Gastroesophageal sphincter (tissue), 4 donors: ENCODE results near the gene BCL11A. TPM values are rescaled to one million over a fixed set of nuclear protein-coding genes. Genes with fewer than 3 reads are reported as not detected.

ENCODE experiments used
- ATAC-seq: fragments of 150-250 bp; one replicate; pipeline ENCODE4 v1.9.1; 2016; ENCODE audit warnings: mild to moderate bottlenecking, moderate library complexity
- H3K27ac ChIP-seq, 4 donors: fragments of 200-600 bp; sonication (generic) in 3 of 4; 1 replicate in 3 of 4; 2 replicates in 1 of 4; pipeline ENCODE4 v1.5.1; 2016 to 2019
- H3K27me3 ChIP-seq: fragments of 200-600 bp; sonication (generic); one replicate; pipeline ENCODE4 v1.5.1; 2019
- H3K36me3 ChIP-seq, 2 donors: fragments of 200-600 bp; sonication (generic); one replicate each; pipeline ENCODE4 v1.5.1; 2019; ENCODE audit warnings: control low read depth in 1 of 2
- H3K4me1 ChIP-seq, 3 donors: fragments of 200-600 bp; sonication (generic); 1 replicate in 2 of 3; 2 replicates in 1 of 3; pipeline ENCODE4 v1.5.1; 2016 to 2019; ENCODE audit warnings: control low read depth in 2 of 3
- H3K4me3 ChIP-seq, 2 donors: fragments of 200-600 bp; sonication (generic); one replicate each; pipeline ENCODE4 v1.5.1; 2019; ENCODE audit warnings: mild to moderate bottlenecking in 1 of 2, moderate library complexity in 1 of 2
- H3K9me3 ChIP-seq, 3 donors: fragments of 200-600 bp; sonication (generic); one replicate each; pipeline ENCODE4 v1.5.1; 2017 to 2019; ENCODE audit warnings: control low read depth in 2 of 3
- EP300 ChIP-seq: sonication (generic); formaldehyde crosslinking; IDR thresholded peaks from one replicate; pipeline ENCODE4 v1.6.1; 2017; ENCODE audit warnings: antibody characterized with exemption, mild to moderate bottlenecking
- POLR2A ChIP-seq, 2 donors: fragments of 450-650 bp; IDR thresholded peaks; one replicate each; pipeline ENCODE4 v1.6.1; 2017; ENCODE audit warnings: antibody characterized with exemption in 2 of 2, mild to moderate bottlenecking in 2 of 2, moderate library complexity in 1 of 2
- POLR2AphosphoS5 ChIP-seq: sonication (generic); formaldehyde crosslinking; IDR thresholded peaks from one replicate; pipeline ENCODE4 v1.6.1; 2017; ENCODE audit warnings: antibody characterized with exemption
- WGBS, 2 donors: methylation state at CpG; one replicate each; pipeline ENCODE4 v1.1.5; 2018; ENCODE audit warnings: low coverage in 1 of 2; 5-methylcytosine and 5-hydroxymethylcytosine counted together
- total RNA-seq, 4 donors: library from RNA; depleted of rRNA; stranded (reverse); fragments of >200 nt; gene quantifications; one replicate each; pipeline ENCODE4 v1.1.0, GENCODE V29; 2016
- TF ChIP-seq, protein P1 (sequence below), 4 experiments: fragments of 200-600 bp in 2 of 4; fragments of 450-650 bp in 2 of 4; sonication (generic) in 1 of 4; IDR thresholded peaks; one replicate each; pipeline ENCODE4 v1.5.1; 2017 to 2019; ENCODE audit warnings: antibody characterized with exemption in 4 of 4, mild to moderate bottlenecking in 2 of 4, moderate library complexity in 2 of 4

BCL11A gene
- total RNA-seq, 4 donors from 2014 or later = 3.6 to 10.6 (median 8.1) TPM

DNA sequence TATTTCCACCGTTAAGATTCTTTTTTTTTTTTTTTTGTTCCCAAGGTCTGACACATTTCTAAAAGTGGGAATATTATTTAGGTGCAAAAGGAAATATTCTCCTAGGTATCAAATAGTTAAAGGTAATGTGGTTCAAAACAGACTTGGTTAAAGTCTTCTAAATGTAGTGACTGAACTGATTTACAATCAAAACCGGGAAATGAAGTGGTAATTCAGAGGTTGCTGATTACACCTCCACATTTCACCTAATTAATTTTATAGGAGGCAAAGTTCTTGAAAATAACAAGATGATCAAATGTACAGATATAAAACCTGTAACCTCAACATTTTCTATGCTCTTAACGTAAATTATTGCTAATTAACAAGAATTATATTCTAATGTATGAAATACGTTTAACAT, 5.1 kb downstream of the BCL11A start:
- H3K9me3 ChIP-seq = no peaks in the 10 kb centered on the region
- H3K27ac ChIP-seq = peak overlapping the region in 3 of 4 donors; percentile 79 to 82 (median 81)
- 48 to 62% methylated on average over 4 of the region's 4 CpGs for WGBS, 2 donors
- H3K36me3 ChIP-seq = no peaks in the 10 kb centered on the region
- no peak for ATAC-seq
- H3K4me3 ChIP-seq = no peak overlapping the region
- H3K4me1 ChIP-seq = peaks cover 0 to 69% (median 28%) of the 10 kb centered on the region in 3 donors
- peaks cover 97% of the 10 kb centered on the region for H3K27me3 ChIP-seq
- TF ChIP-seq EP300 (no peak), POLR2A (IDR thresholded peaks at IDR 0.05) (no peak), POLR2AphosphoS5 (no peak)
- TF ChIP-seq, protein P1, sequence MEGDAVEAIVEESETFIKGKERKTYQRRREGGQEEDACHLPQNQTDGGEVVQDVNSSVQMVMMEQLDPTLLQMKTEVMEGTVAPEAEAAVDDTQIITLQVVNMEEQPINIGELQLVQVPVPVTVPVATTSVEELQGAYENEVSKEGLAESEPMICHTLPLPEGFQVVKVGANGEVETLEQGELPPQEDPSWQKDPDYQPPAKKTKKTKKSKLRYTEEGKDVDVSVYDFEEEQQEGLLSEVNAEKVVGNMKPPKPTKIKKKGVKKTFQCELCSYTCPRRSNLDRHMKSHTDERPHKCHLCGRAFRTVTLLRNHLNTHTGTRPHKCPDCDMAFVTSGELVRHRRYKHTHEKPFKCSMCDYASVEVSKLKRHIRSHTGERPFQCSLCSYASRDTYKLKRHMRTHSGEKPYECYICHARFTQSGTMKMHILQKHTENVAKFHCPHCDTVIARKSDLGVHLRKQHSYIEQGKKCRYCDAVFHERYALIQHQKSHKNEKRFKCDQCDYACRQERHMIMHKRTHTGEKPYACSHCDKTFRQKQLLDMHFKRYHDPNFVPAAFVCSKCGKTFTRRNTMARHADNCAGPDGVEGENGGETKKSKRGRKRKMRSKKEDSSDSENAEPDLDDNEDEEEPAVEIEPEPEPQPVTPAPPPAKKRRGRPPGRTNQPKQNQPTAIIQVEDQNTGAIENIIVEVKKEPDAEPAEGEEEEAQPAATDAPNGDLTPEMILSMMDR (IDR thresholded peaks at IDR 0.05) = no peak

DNA sequence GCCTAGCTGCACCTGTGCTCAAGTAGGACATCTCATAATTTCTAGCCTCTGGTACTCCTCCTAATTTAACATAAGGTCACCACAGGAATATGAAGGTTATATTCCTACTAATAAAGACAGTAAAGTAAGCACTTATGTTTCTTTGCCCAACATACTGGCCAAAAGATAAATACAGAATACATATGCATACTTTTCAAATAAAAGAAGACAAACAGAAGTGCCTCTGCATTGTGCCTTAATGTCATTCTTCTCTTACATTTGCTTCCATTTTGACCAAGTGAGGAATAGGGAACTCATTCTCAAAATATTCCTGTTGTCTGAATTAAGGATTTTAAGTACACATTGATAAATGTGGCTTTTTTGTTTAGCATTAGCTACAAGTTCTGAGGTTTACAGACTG, 5.6 kb downstream of the BCL11A start:
- H3K27ac ChIP-seq = peak overlapping the region in 3 of 4 donors; percentile 29 to 81 (median 44)
- peaks cover 93% of the 10 kb centered on the region for H3K27me3 ChIP-seq
- no peaks in the 10 kb centered on the region for H3K9me3 ChIP-seq
- no peaks in the 10 kb centered on the region for H3K36me3 ChIP-seq
- H3K4me3 ChIP-seq = no peak overlapping the region
- no peak for TF ChIP-seq POLR2A (IDR thresholded peaks at IDR 0.05)
- no peak for TF ChIP-seq POLR2AphosphoS5
- TF ChIP-seq, protein P1 (IDR thresholded peaks at IDR 0.05) = no peak
- no peak for TF ChIP-seq EP300
- ATAC-seq = no peak
- H3K4me1 ChIP-seq = peaks cover 0 to 69% (median 25%) of the 10 kb centered on the region in 3 donors

DNA sequence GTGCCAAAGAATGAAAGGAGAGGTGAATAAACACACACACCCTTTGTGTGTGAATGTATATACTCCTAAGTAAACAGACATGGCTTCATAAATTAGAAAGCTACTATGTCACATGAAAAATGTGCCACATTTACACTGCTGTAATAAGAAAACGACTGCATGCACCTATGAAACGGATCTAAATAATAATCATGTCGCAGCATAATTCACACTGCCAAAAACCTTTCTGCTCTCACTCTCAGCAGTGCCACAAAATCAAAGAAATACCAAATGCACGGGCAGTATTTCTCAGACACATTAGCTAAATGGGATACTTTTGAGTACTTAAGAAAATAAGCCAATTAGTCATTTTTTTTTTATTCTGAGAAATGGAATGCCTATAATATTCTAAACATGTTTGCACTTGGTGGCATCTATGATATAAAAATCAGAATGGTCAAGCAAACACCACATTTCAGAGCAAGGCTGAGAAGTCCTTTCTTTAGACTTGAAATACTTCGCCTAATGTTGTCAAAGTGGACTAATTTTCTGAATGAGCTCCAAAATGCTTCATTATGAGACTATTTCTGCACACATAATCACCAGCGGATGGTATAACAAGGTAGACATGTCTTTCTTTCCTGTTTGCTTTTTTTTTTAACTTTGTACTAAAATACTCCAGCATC, 6.6 kb downstream of the BCL11A start:
- Histone ChIP-seq H3K27me3 (peaks cover 83% of the 10 kb centered on the region), H3K4me1 (peaks cover 0 to 62% (median 17%) of the 10 kb centered on the region in 3 donors), H3K4me3 (no peak overlapping the region), H3K27ac (peak overlapping the region in 2 of 4 donors; percentile 70 to 81), H3K9me3 (no peaks in the 10 kb centered on the region), H3K36me3 (no peaks in the 10 kb centered on the region)
- 48 to 49% methylated on average over 6 of the region's 6 CpGs for WGBS, 2 donors
- ATAC-seq = no peak
- TF ChIP-seq POLR2A (IDR thresholded peaks at IDR 0.05) = no peak
- no peak for TF ChIP-seq POLR2AphosphoS5
- TF ChIP-seq, protein P1 (IDR thresholded peaks at IDR 0.05) = no peak
- TF ChIP-seq EP300 = no peak

DNA sequence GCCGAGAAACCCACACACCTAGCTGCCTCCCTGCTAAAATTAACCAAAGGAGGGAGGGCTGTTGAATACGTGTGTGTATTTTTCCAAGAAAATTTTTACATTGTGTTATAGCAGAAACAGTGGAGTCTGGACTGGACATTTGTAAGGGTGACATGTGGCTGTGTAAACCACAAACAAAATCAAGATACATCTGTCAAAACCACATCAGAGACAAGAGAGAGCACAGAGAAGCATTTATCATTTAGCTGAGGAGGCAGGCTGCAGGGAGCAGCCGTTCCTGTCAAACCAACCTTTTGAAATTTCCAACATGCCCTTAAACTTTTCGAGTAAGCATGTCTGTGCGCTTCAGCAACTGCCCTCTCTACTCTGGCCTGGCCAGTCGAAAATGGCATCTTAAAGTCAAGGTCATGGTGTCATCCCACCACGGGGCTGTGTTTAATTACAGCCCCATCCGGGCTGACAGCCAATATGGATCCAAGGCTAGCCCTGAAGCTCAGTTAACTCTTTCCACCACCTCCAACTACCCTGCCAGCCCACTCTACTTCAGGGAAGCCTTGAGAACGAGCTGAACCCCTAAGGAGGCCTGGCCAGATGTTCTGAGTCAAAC, 8.4 kb downstream of the BCL11A start:
- Histone ChIP-seq H3K36me3 (no peaks in the 10 kb centered on the region), H3K27me3 (peaks cover 65% of the 10 kb centered on the region), H3K27ac (peak overlapping the region; percentile 47 to 81 (median 70)), H3K4me1 (peaks cover 0 to 49% (median 8%) of the 10 kb centered on the region in 3 donors), H3K9me3 (no peaks in the 10 kb centered on the region), H3K4me3 (no peak overlapping the region)
- ATAC-seq = no peak
- TF ChIP-seq POLR2AphosphoS5 (no peak), POLR2A (IDR thresholded peaks at IDR 0.05) (no peak)
- WGBS, 2 donors = 41 to 42% methylated on average over 4 to 8 of the region's 9 CpGs

DNA sequence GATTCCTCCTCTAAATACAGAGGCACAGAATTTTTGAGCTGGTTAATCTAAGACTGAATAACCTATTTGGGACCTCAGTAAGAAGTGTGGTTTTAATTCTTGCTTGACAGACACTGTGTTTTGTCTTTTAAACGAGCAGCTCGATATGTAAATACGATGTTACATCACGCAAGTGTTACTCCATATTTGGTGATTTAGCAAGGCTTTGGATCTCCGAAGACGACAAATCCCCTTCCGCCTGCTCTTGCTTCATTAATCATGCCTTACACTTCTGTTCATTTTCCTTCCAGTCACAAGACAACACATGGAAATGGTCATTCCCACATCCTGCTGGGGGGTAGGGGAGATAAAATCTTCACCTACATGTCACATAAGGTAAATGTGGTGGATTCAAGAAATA, 9.4 kb downstream of the BCL11A start:
- no peaks in the 10 kb centered on the region for H3K9me3 ChIP-seq
- ATAC-seq = peak; percentile 48
- no peaks in the 10 kb centered on the region for H3K36me3 ChIP-seq
- WGBS, 2 donors = 28 to 29% methylated on average over 6 to 7 of the region's 7 CpGs
- peak overlapping the region in 1 of 2 donors; percentile 11 for H3K4me3 ChIP-seq
- peak overlapping the region; percentile 47 to 81 (median 70) for H3K27ac ChIP-seq
- H3K4me1 ChIP-seq = peaks cover 0 to 42% (median under 1%) of the 10 kb centered on the region in 3 donors
- peaks cover 58% of the 10 kb centered on the region for H3K27me3 ChIP-seq
- TF ChIP-seq EP300 = no peak
- TF ChIP-seq, protein P1 (IDR thresholded peaks at IDR 0.05) = no peak
- TF ChIP-seq POLR2AphosphoS5 = peak; percentile 63
